ENCODE results near the gene RAD51.

DNA sequence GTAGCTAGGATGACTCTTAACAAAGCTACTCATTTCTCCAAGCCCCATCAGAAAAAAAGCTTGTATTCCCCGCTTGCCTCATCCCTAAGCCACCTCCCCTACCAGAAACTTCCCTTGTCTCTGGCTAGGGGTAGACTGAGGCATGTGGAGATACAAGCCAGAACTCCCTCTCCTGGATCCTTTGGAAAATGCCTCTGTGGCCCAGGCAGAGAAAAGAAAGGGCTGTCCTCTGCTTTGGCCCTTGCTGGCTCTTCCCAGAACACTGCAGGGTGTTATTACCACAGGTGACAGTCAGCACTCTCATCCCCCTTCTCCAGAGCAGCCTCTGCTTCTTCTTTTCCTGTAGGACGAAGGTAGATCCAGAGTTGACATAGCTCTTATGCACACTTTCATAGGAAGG is 44.9 kb downstream of the RAD51 start:
- TF ChIP-seq SUZ12 (IDR thresholded peaks at IDR 0.05; ENCODE audit: extremely low read depth, insufficient read depth, insufficient read length) (no peak), YY1 (IDR thresholded peaks at IDR 0.05; ENCODE audit: insufficient read depth, insufficient read length) (no peak), ZNF274 (IDR thresholded peaks at IDR 0.05; ENCODE audit: low read depth, low read length) (no peak)
